Activated CD8-positive, alpha-beta memory T cell treated with anti-CD3 and anti-CD28 coated beads for 1 hour (primary cell): ENCODE results near the gene UQCR11.

Source experiments
- DNase-seq, 2 donors: peaks; one replicate each; pipeline ENCODE4 v3.0.0-alpha.2; 2020; ENCODE audit warnings: low read depth in 1 of 2; ENCODE audit errors: extremely low read depth in 1 of 2

The UQCR11 gene

GRCh38 chr19:1636325-1637236, 31.3 kb upstream of the UQCR11 start:
- no peak for DNase-seq

GRCh38 chr19:1634938-1635243, 29.6 kb upstream of the UQCR11 start:
- no peak for DNase-seq

DNA sequence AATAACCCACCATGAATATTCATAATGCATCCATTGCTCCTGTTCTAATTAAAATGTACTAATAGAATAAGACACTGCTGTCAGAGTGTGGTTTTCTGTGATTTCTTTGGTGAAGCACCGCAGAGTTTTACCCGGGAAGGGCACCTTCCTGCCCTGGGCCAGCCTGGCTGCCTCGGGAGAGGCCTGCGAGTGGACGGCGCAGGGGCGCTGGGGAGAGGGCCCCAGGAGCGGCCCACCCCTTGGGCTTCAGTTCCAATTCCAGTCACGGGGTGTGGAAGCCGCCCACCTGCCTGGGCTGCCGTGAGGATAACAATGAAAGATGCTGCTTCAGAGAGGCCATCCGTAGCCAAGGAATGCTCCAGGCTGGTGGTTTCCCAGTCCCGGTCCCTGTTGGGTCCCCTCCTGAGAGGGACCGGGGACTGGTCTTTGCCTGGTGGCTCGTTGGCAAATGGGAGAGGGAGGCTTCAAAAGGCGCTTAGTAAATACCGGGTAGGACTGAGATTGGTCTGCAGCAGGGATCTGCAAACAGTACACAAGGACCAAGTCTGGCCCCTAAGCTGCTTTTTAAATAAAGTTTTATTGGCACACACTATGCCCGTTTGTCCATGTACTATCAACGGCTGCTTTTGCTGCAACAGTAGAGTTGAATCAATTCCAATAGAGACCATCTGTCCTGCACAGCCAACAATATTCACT, 29.1 kb upstream of the UQCR11 start:
- DNase-seq: no peak

- DNase-seq: no peak
Observed at GRCh38 chr19:1633269-1633826, 28.1 kb upstream of the UQCR11 start.

DNA sequence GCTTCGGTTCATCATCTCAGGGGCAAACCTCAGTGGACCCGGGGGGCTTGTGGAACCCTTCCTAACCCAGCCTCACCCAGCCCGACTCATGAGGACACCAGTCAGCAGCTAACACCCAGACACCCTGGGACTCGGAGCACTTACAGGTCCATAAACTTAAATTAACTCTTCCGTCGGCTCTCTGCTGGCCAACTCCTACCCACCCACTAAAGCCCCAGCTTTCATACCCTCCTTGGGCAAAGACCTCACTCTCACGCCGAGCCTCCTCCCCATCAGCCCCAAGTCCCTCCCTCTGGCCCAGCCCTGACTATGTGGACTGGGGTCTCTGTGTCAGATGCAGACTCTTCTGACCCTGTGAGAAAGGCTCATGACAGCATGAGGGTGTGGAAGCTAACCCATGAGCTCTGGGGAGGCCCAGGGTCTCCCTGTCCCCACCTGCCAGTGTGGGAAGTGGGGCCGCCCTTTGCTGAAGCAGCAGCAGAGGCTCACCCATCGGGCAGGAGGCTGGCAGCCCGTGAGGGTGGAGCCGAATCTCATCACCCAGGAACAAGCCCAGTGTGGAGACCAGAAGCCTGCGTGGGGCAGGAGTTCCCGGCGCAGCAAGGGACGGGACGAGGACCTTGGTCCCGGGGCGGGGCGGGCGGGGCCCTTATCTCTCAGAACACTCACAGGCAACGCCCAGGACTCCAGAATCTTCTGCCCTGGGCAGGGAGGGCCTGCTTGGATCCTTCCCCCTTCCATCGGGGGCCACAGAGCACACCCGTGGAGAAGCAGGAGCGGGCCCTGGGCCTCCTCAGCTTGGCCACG, 27.4 kb upstream of the UQCR11 start:
- no peak for DNase-seq

DNA sequence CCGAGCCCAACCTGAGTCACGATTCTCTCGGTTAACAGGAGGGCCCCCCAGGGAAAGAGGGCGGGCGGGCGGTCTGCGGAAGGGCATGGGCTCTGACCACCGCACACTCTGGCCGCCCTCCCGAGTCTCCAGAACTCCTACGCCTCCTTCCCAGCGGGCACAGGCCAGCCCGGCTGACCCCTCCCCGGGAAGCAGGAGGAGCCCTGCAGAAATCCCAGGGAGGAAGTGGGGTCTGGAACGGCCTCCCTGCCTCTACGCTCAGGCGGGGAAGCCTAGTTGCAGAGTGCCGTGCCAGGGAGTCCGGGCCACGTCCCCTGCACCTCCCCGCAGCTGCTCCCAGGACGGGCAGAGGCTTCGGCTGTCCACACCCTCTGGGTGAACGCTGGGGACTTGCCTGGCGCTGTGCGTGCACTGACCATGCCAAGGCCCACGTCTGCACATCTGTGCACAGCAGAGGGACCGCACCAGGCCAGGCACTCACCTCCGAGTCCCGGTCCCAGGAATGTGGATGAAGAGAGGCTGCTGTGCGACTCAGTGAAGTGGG, 26.4 kb upstream of the UQCR11 start:
- no peak for DNase-seq

- no peak for DNase-seq
Observed at GRCh38 chr19:1630811-1631210, 25.5 kb upstream of the UQCR11 start.

DNA sequence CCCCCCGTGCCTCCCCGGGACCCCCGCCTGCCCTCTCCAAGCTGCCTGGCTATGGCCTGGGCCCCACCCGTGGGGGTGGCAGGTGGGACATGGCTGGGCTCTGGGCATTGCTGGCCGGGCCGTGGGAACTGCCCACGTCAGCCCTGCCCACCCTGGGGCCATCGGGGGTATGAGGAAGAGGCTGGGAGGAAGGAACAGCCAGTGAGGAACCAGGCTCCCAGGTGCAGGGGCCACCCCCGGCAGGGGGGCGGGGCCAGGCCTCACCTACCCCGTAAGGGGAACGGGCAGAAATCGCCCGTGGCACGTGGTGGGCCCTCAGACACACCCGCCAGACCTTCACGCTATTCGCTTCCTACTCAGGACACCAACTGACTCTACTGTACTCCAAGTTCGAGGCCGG, 24.8 kb upstream of the UQCR11 start:
- DNase-seq: no peak

DNA sequence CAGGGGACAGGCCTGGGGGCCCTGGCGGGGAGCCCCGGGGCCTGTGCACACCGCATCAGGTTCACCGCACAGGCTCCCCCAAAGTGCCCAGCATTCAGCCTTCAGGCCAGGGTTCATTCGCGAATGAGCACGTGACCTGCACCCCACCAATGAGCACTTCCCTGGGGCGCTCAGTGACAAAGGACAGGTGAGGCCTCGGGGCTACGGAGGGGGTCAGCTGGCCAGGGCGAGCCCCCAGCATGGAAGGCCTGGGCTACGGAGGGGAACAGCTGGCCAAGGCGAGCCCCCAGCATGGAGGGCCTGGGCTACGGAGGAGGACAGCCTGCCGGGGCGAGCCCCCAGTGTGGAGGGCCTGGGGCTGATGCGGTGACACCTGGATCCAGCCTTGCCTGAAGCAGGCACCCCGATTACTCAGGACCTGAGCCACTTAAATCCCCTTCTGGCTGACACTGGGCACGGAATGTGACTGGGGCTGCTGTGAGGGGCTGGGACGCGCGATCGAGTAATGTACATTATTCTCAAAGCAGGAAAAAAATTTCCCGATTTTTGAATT, 24.1 kb upstream of the UQCR11 start:
- no peak for DNase-seq

- no peak for DNase-seq
Observed at GRCh38 chr19:1627194-1627593, 21.9 kb upstream of the UQCR11 start.

DNA sequence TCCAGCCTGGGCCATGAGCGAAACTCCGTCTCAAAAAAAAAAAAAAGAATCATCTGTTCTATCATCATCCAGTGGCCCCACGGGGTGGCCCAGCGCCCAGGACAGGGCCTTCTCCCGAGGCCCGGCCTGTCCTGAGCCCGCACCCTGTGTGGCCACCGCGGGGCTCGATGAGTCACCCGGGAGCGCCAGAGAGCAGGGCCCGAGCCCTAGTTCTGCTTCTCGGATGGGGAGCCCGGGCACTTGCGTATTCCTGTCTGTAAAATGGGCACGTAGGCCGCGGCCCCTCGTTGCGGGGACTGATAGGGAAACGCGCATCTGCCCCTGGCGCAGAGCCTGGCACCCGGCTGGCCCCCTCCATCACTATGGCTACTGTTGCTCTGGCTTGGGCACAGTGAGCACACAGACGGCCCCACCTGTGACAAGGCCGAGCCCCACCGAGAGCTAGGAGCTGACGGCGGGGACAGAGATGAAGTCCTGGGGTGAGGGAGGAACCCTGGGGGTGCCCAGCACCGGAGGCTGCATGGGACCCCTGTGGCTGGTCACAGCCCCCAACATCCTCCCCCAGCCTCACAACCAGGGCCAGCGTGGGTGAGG, 21.3 kb upstream of the UQCR11 start:
- no peak for DNase-seq

DNA sequence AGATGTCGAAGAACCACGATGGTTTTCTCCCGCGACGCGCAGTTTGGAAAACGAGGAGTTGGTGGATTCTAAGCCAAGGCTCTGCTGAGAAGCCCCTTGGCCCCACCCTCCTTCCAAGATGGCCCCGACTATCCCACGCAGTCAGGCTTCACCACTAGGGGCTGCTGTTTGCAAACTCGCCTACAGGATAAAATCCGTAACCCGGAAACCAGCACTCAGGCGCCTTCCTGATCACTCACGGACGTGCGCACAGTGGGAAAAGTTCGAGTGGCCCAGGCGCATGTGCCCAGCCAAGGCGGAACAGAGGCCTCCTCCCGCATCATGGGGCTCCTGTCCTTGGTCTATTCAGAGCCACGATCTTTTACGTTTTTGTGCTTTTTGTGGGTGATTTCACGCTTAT, 19.2 kb upstream of the UQCR11 start:
- peak; percentile 20 to 35 for DNase-seq

DNA sequence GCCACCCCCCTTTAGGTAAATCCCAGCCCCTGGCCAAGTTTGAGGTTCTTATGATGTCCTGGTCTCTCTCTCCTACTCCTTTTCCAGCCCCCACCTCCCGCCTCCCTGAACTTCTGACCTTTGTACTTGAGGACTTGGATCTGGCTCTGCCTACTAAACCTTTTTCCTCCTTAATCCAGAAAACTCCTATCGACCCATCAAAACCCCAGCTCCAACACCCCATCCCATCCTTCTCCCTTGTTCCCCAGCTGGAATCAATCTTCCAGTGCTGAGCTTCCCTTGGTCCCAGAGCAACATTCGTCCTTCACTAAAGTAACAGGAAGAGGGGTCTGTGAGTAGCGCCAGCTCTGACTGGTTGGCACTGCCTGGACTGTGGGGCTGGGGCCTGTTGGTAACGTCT, 17.3 kb upstream of the UQCR11 start:
- no peak for DNase-seq

- DNase-seq: no peak
Observed at GRCh38 chr19:1622007-1622406, 16.7 kb upstream of the UQCR11 start.

DNA sequence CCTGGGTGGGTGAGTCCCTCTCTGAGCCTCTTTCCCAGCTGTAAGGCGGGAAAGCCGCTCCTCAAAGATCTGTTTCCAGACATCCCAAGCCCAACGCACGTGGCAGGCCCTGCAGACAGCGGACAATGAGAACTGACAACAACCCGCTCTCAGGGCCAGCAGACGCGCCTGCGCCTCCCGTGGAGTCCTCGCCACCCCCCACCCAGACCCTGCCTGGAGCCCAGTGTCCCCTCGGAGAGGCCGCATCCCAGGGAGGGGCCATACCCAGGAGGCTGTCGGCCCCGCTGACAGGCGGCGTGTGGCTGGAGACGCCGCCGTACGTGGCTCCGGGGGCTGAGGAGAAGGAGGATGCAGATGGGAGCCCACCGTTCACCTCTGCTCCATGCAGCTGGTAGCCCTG, 16.3 kb upstream of the UQCR11 start:
- no peak for DNase-seq

GRCh38 chr19:1621021-1621420, 15.8 kb upstream of the UQCR11 start:
- DNase-seq: no peak

GRCh38 chr19:1620502-1620901, 15.2 kb upstream of the UQCR11 start:
- no peak for DNase-seq

- no peak for DNase-seq
Observed at GRCh38 chr19:1619703-1620102, 14.4 kb upstream of the UQCR11 start.

GRCh38 chr19:1619094-1619439, 13.8 kb upstream of the UQCR11 start:
- no peak for DNase-seq
